HFFc6 (cell line): ENCODE data around the gene NUDT6. TPM values are rescaled to one million over a fixed set of nuclear protein-coding genes. Genes with fewer than 3 reads are reported as not detected.
"Not testable (repeated sequence)": the region's sequence is repeated elsewhere in the genome, so short reads cannot be mapped to it uniquely, and the experiment has no call there.

Experiments
- DNase-seq: peaks from one replicate; pipeline ENCODE4 v3.0.0-alpha.2; 2018
- H3K27ac Mint-ChIP-seq: 2 replicates; pipeline ENCODE4 v1.8.0; 2020; ENCODE audit warnings: mild to moderate bottlenecking, mixed read lengths
- H3K27me3 Mint-ChIP-seq: 2 replicates; pipeline ENCODE4 v1.8.0; 2021; ENCODE audit warnings: mild to moderate bottlenecking, moderate library complexity, mixed read lengths; ENCODE audit not compliant: insufficient read depth
- H3K36me3 Mint-ChIP-seq: 2 replicates; pipeline ENCODE4 v1.8.0; 2021; ENCODE audit warnings: low read depth, mixed read lengths
- H3K4me1 Mint-ChIP-seq: 2 replicates; pipeline ENCODE4 v1.8.0; 2020; ENCODE audit warnings: low read depth, mixed read lengths
- H3K4me3 Mint-ChIP-seq: 2 replicates; pipeline ENCODE4 v1.8.0; 2020; ENCODE audit warnings: mild to moderate bottlenecking, moderate library complexity, mixed read lengths
- H3K9me3 Mint-ChIP-seq: 2 replicates; pipeline ENCODE4 v1.8.0; 2020; ENCODE audit warnings: mild to moderate bottlenecking, mixed read lengths
- total RNA-seq, 6 experiments: library from RNA; stranded (reverse); fragmentation: NEBNext Ultra II Directional; extraction: Animal tissue kit (Norgen Biotek cat#: 25700); gene quantifications; 2 replicates in 1 of 6; 3 replicates in 5 of 6; pipeline ENCODE4 v1.2.3, GENCODE V29; 2021
- TF ChIP-seq, protein P1 (sequence below): fragments of 200-600 bp; sonication (generic); IDR thresholded peaks from 2 replicates; pipeline ENCODE4 v1.5.0; 2021; ENCODE audit warnings: antibody characterized with exemption, mild to moderate bottlenecking

The NUDT6 gene
- total RNA-seq, 6 experiments from 2014 or later, result 1.9 to 4.4 (median 3.5) TPM

DNA sequence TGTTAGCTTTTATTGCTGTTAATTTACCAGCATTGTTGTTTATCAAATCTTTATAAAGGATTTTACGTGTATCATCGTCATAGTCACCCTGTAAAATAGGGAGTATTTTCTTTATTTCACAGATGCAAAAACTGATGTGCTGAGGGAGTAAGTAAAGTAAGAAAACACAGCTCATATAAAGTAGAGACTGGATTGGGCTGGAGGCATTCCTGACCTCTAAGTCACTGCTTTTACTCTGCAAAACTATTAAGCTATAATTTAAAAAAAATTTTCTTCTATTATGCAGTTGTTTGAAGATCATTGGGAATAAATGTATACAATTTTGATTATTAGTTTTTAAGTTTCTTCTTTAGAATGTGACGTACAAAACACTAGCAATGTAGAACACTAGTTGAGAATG, 45.9 kb downstream of the NUDT6 start:
- Mint-ChIP-seq H3K27ac (peak overlapping the region; percentile 76), H3K4me3 (peak overlapping the region; percentile 70), H3K9me3 (peaks cover 12% of the 10 kb centered on the region), H3K36me3 (peaks cover 76% of the 10 kb centered on the region), H3K27me3 (peaks cover 57% of the 10 kb centered on the region), H3K4me1 (peaks cover 94% of the 10 kb centered on the region)
- TF ChIP-seq, protein P1, sequence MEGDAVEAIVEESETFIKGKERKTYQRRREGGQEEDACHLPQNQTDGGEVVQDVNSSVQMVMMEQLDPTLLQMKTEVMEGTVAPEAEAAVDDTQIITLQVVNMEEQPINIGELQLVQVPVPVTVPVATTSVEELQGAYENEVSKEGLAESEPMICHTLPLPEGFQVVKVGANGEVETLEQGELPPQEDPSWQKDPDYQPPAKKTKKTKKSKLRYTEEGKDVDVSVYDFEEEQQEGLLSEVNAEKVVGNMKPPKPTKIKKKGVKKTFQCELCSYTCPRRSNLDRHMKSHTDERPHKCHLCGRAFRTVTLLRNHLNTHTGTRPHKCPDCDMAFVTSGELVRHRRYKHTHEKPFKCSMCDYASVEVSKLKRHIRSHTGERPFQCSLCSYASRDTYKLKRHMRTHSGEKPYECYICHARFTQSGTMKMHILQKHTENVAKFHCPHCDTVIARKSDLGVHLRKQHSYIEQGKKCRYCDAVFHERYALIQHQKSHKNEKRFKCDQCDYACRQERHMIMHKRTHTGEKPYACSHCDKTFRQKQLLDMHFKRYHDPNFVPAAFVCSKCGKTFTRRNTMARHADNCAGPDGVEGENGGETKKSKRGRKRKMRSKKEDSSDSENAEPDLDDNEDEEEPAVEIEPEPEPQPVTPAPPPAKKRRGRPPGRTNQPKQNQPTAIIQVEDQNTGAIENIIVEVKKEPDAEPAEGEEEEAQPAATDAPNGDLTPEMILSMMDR, result no peak
- peak; percentile 19 for DNase-seq

- Mint-ChIP-seq H3K9me3 (peaks cover 11% of the 10 kb centered on the region), H3K4me3 (peak overlapping the region; percentile 70), H3K27ac (peak overlapping the region; percentile 76), H3K36me3 (peaks cover 76% of the 10 kb centered on the region), H3K4me1 (peaks cover 94% of the 10 kb centered on the region), H3K27me3 (peaks cover 57% of the 10 kb centered on the region)
- no peak for DNase-seq
- TF ChIP-seq, protein P1, result no peak
Measured at GRCh38 chr4:122875949-122876348, 46.4 kb downstream of the NUDT6 start.

- Mint-ChIP-seq H3K4me1 (peaks cover 96% of the 10 kb centered on the region), H3K36me3 (peaks cover 76% of the 10 kb centered on the region), H3K9me3 (peaks cover 18% of the 10 kb centered on the region), H3K27ac (peak overlapping the region; percentile 64), H3K4me3 (peak overlapping the region; percentile 75), H3K27me3 (peaks cover 57% of the 10 kb centered on the region)
- TF ChIP-seq, protein P1, result no peak
- DNase-seq, result peak; percentile 67
Measured at GRCh38 chr4:122873821-122874593, 48.4 kb downstream of the NUDT6 start.

- Mint-ChIP-seq H3K27me3 (peaks cover 54% of the 10 kb centered on the region), H3K4me3 (peak overlapping the region; percentile 75), H3K4me1 (peaks cover 96% of the 10 kb centered on the region), H3K36me3 (peaks cover 76% of the 10 kb centered on the region), H3K9me3 (peaks cover 25% of the 10 kb centered on the region), H3K27ac (peak overlapping the region; percentile 64)
- TF ChIP-seq, protein P1, result no peak
- no peak for DNase-seq
Measured at GRCh38 chr4:122873146-122873545, 49.3 kb downstream of the NUDT6 start.

DNA sequence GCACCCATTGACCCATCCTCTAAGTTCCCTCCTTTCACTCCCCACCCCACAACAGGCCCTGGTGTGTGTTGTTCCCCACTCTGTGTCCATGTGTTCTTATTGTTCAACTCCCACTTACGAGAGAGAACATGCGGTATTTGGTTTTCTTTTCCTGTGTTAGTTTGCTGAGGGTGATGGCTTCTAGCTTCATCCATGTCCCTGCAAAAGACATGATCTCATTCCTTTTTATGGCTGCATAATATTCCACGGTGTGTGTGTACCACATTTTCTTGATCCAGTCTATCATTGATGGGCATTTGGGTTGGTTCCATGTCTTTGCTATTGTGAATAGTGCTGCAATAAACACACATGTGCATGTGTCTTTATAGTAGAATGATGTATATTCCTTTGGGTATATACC, 54.2 kb downstream of the NUDT6 start:
- not testable (repeated sequence) for DNase-seq, H3K4me3 Mint-ChIP-seq
- peak overlapping the region; percentile 57 for H3K27ac Mint-ChIP-seq
- peaks cover 92% of the 10 kb centered on the region for H3K4me1 Mint-ChIP-seq
- peaks cover 37% of the 10 kb centered on the region for H3K27me3 Mint-ChIP-seq
- H3K9me3 Mint-ChIP-seq, result peaks cover 19% of the 10 kb centered on the region
- peaks cover 88% of the 10 kb centered on the region for H3K36me3 Mint-ChIP-seq

GRCh38 chr4:122865425-122865824, 57.0 kb downstream of the NUDT6 start:
- TF ChIP-seq, protein P1, result no peak
- no peak for DNase-seq
- Mint-ChIP-seq H3K9me3 (peaks cover 12% of the 10 kb centered on the region), H3K4me3 (no peak overlapping the region; the same call in 1 of the 2 replicates), H3K27me3 (peaks cover 22% of the 10 kb centered on the region), H3K4me1 (peaks cover 92% of the 10 kb centered on the region), H3K27ac (peak overlapping the region; percentile 29; the same call in 1 of the 2 replicates), H3K36me3 (peaks cover 82% of the 10 kb centered on the region)
